GM19035 (cell line): Measurements from ENCODE around the gene KLC1.

Experiments used
- ATAC-seq: cut with Tn5 transposase; IDR thresholded peaks from one replicate; pipeline ENCODE4 v1.9.1; 2021; ENCODE audit not compliant: unreplicated experiment

Gene KLC1

GRCh38 chr14:103688906-103689902 lies 60.2 kb downstream of the KLC1 start:
- ATAC-seq: peak; percentile 53

GRCh38 chr14:103690332-103690731 lies 61.3 kb downstream of the KLC1 start:
- no peak for ATAC-seq

DNA sequence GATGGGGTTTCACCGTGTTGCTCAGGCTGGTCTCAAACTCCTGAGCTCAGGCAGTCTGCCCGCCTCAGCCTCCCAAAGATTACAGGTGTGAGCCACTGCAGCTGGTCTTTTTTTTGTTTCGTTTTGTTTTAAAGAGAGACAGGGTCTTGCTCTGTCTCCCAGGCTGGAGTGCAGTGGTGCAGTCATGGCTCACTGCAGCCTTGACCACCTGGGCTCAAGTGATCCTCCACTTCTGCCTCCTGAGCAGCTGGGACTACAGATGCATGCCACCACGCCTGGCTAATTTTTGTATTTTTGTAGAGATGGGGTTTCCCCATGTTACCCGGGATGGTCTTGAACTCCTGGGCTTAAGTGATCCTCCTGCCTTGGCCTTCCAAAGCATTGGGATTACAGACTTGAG lies 62.6 kb downstream of the KLC1 start:
- ATAC-seq: peak; percentile 41

GRCh38 chr14:103692159-103692558 lies 63.1 kb downstream of the KLC1 start:
- ATAC-seq: peak; percentile 22

DNA sequence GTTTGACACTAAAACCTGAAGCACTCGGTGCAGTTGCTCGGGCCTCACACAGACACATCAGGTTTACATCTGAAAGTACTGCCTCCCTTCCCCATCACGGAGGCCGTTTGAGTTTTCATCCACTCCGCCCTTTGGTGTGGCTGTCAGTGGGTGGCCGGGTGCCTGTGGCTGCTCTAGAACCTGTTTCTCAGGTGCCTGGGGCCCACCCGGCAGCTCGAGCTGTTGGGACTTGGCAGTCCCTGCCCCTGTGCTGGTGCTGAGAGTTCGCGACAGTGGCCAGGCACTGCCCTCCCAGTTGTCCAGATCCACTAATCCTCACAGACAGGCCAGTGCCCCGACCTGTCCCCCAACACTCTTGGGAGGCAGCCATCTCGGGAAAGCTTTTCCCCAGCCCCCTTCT lies 63.9 kb downstream of the KLC1 start:
- no peak for ATAC-seq

DNA sequence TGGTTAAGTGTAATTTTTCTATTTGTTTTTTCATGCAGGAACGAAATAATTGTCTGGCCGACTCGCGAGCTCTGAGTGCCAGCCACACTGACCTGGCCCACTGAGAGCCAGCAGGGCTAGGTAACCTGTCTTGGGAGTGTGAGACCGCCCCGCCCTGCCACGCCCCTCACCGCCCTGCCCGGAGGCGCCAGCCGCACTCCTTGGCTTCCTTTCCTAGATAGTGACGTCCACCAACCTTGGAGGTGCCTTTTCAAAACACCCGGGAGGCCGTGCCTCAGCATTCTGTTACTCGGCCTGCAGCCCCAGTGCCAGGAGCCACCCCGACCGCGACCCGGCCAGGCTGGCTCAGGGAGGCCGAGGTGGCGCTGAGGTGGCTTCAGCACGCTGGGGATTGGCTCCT lies 64.5 kb downstream of the KLC1 start:
- no peak for ATAC-seq

GRCh38 chr14:103694572-103695026 lies 65.6 kb downstream of the KLC1 start:
- no peak for ATAC-seq

- no peak for ATAC-seq
Observed at GRCh38 chr14:103695296-103696069, 66.5 kb downstream of the KLC1 start.

DNA sequence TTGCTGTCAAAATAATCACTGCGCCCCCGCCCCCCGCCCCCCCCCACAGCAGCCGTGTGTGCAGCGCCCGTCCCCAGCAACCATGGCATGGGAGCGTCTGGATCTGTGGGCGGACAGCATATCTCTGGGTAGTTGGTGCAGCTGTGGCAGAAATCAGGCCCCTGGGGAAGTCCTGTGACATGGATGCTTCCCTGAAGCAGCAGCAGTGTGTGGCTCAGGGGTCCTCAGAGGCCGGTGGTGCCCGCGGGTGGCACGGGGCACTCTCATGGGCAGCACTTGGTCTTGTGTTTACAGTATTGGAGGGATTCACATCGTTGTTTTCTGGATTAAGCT lies 67.0 kb downstream of the KLC1 start:
- no peak for ATAC-seq

- ATAC-seq: no peak
Observed at GRCh38 chr14:103696466-103697071, 67.6 kb downstream of the KLC1 start.

GRCh38 chr14:103697206-103697602 lies 68.2 kb downstream of the KLC1 start:
- ATAC-seq: no peak

- ATAC-seq: no peak
Observed at GRCh38 chr14:103697603-103698379, 68.8 kb downstream of the KLC1 start.

GRCh38 chr14:103698380-103699260 lies 69.6 kb downstream of the KLC1 start:
- ATAC-seq: no peak

- no peak for ATAC-seq
Observed at GRCh38 chr14:103699261-103699661, 70.2 kb downstream of the KLC1 start.

- no peak for ATAC-seq
Observed at GRCh38 chr14:103699901-103700752, 71.1 kb downstream of the KLC1 start.

DNA sequence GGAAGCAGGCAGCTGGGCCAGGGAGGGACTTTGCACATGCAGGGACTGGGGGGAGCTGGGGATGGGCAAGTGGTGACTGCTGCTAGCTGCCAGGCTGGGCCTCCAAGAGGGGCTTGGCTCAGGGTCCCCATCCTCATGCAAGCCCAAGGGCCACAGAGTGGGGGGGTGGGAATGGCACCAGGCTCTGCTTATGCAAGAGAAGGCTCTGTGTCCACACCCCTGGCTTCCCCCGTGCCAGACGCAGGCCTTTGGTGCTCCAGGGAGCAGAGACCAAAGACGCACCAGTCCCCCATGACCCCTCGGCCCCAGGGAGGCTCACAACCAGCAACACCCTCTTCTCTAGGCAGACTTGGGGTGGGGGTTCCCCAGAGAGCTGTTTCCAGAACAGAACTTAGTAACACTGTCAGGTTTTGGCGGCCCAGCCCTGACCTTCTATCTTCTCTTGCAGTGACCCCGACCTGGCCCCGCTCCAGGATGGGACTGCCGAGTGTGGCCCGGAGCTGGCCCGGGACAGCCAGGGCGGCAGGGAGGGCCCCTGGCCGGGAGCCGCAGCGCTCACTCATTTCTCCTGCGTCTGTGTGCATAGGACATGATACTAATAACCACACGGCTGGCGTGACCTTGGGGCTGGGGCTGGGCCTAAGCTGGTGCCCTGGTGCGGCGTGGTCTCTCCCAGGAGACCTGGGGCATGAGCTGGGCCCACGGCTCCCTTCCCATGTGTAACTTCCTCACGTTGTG lies 71.9 kb downstream of the KLC1 start:
- ATAC-seq: no peak

DNA sequence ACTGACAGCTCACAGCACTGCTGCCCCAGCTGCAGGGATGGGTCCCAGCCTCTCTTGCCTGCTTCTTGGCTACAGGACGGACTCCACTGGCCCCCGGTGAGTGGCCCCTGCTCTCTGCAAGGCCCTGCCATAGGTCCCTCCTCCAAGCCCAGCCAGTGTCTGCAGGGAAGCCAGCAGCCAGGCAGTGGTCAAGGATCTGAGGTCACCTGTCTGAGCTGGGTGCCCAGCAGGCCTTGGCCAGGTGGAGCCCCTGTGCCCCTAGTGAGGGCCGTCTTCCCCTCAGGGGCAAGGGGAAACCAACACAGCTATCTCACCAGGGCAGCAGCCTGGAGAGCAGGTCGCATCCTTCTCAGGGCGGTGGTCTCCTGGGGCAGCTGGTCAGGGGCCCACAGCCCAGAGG lies 73.1 kb downstream of the KLC1 start:
- no peak for ATAC-seq
